GM04503 (cell line): ENCODE results near the gene NT5C3A.
"Not testable (repeated sequence)": the region's sequence is repeated elsewhere in the genome, so short reads cannot be mapped to it uniquely, and the experiment has no call there.

ENCODE experiments used
- DNase-seq: peaks from one replicate; pipeline ENCODE4 v3.0.0-alpha.2; 2012; ENCODE audit warnings: low read depth

Gene NT5C3A

GRCh38 chr7:33062023-33062781, at the start of gene NT5C3A:
Gene NT5C3A, minus strand, starts transcription at chr7:33062776. Its CDS starts 71 bp downstream, at chr7:33062705.
- no peak for DNase-seq

GRCh38 chr7:33111614-33112013, 49.0 kb upstream of the NT5C3A start:
- DNase-seq: no peak

GRCh38 chr7:33109758-33110238, 47.2 kb upstream of the NT5C3A start:
- no peak for DNase-seq

- DNase-seq: no peak
Measured at GRCh38 chr7:33109005-33109757, 46.6 kb upstream of the NT5C3A start, which contains the start of gene RP9. Gene RP9, minus strand, starts transcription at chr7:33109404. Its CDS starts 32 bp downstream, at chr7:33109372.

- no peak for DNase-seq
Measured at GRCh38 chr7:33108554-33109004, 46.0 kb upstream of the NT5C3A start.

GRCh38 chr7:33107136-33108066, 44.8 kb upstream of the NT5C3A start:
- no peak for DNase-seq

GRCh38 chr7:33101906-33102305, 39.3 kb upstream of the NT5C3A start:
- no peak for DNase-seq

- no peak for DNase-seq
Measured at GRCh38 chr7:33100770-33101169, 38.2 kb upstream of the NT5C3A start.

GRCh38 chr7:33099154-33099940, 36.8 kb upstream of the NT5C3A start:
- no peak for DNase-seq

- not testable (repeated sequence) for DNase-seq
Measured at GRCh38 chr7:33094745-33095275, 32.2 kb upstream of the NT5C3A start.

GRCh38 chr7:33093266-33093665, 30.7 kb upstream of the NT5C3A start:
- no peak for DNase-seq

GRCh38 chr7:33091641-33092191, 29.1 kb upstream of the NT5C3A start:
- DNase-seq: no peak

- no peak for DNase-seq
Measured at GRCh38 chr7:33091111-33091531, 28.5 kb upstream of the NT5C3A start.

- no peak for DNase-seq
Measured at GRCh38 chr7:33089142-33089541, 26.6 kb upstream of the NT5C3A start.

GRCh38 chr7:33087858-33088257, 25.3 kb upstream of the NT5C3A start:
- no peak for DNase-seq

- no peak for DNase-seq
Measured at GRCh38 chr7:33087356-33087755, 24.8 kb upstream of the NT5C3A start.

GRCh38 chr7:33079763-33080690, 17.5 kb upstream of the NT5C3A start:
- DNase-seq: no peak

GRCh38 chr7:33079096-33079495, 16.5 kb upstream of the NT5C3A start:
- no peak for DNase-seq

- DNase-seq: no peak
Measured at GRCh38 chr7:33076737-33077136, 14.2 kb upstream of the NT5C3A start.
